ENCODE results near the gene CCNY.

The CCNY gene

GRCh38 chr10:35459449-35459847 lies 123.1 kb downstream of the CCNY start:
- TF ChIP-seq CTCF (IDR thresholded peaks at IDR 0.05; ENCODE audit: low read depth, low read length): no peak
- no peak for TF ChIP-seq EZH2phosphoT487 (IDR thresholded peaks at IDR 0.05; ENCODE audit: low read depth)
- no peak overlapping the region for H3K27ac ChIP-seq (ENCODE audit: low read length)
- peaks cover 17% of the 10 kb centered on the region; the same call in 1 of the 2 replicates for H4K20me1 ChIP-seq (ENCODE audit: insufficient read depth, low read length)
- H3K79me2 ChIP-seq (ENCODE audit: low read length): peaks cover 11% of the 10 kb centered on the region; the same call in 1 of the 2 replicates
- no peak overlapping the region for H3K4me2 ChIP-seq (ENCODE audit: low read length)
- H3K27me3 ChIP-seq (ENCODE audit: low read depth, low read length): no peaks in the 10 kb centered on the region
- H3K36me3 ChIP-seq (replicated peaks; ENCODE audit: low read depth, low read length): no peaks in the 10 kb centered on the region
- no peak overlapping the region for H2AFZ ChIP-seq (ENCODE audit: low read depth, low read length)
- no peak overlapping the region for H3K9ac ChIP-seq (ENCODE audit: low read length)
- no peaks in the 10 kb centered on the region for H3K9me3 ChIP-seq (ENCODE audit: insufficient read depth, low read length)
- no peak overlapping the region for H3K4me3 ChIP-seq (ENCODE audit: low read length)
- peaks cover 10% of the 10 kb centered on the region for H3K4me1 ChIP-seq (ENCODE audit: low read length)

- Histone ChIP-seq H3K79me2 (ENCODE audit: low read length) (peaks cover 6% of the 10 kb centered on the region; the same call in 1 of the 2 replicates), H3K27me3 (ENCODE audit: low read depth, low read length) (no peaks in the 10 kb centered on the region), H3K36me3 (replicated peaks; ENCODE audit: low read depth, low read length) (no peaks in the 10 kb centered on the region), H3K9me3 (ENCODE audit: insufficient read depth, low read length) (no peaks in the 10 kb centered on the region), H3K9ac (ENCODE audit: low read length) (no peak overlapping the region), H3K27ac (ENCODE audit: low read length) (no peak overlapping the region), H2AFZ (ENCODE audit: low read depth, low read length) (no peak overlapping the region), H3K4me1 (ENCODE audit: low read length) (peaks cover 10% of the 10 kb centered on the region), H3K4me2 (ENCODE audit: low read length) (no peak overlapping the region), H4K20me1 (ENCODE audit: insufficient read depth, low read length) (peaks cover 17% of the 10 kb centered on the region; the same call in 1 of the 2 replicates), H3K4me3 (ENCODE audit: low read length) (no peak overlapping the region)
- TF ChIP-seq EZH2phosphoT487 (IDR thresholded peaks at IDR 0.05; ENCODE audit: low read depth) (no peak), CTCF (IDR thresholded peaks at IDR 0.05; ENCODE audit: low read depth, low read length) (no peak)
These were observed 124.6 kb downstream of the CCNY start for GRCh38 chr10:35460852-35461460.

GRCh38 chr10:35462491-35462934 lies 126.2 kb downstream of the CCNY start:
- H3K27ac ChIP-seq (ENCODE audit: low read length): no peak overlapping the region
- no peak overlapping the region for H2AFZ ChIP-seq (ENCODE audit: low read depth, low read length)
- H3K4me1 ChIP-seq (ENCODE audit: low read length): peaks cover 10% of the 10 kb centered on the region
- peaks cover 17% of the 10 kb centered on the region for H4K20me1 ChIP-seq (ENCODE audit: insufficient read depth, low read length)
- no peaks in the 10 kb centered on the region for H3K9me3 ChIP-seq (ENCODE audit: insufficient read depth, low read length)
- peaks cover 6% of the 10 kb centered on the region; the same call in 1 of the 2 replicates for H3K79me2 ChIP-seq (ENCODE audit: low read length)
- H3K4me2 ChIP-seq (ENCODE audit: low read length): peak overlapping the region; percentile 40
- H3K27me3 ChIP-seq (ENCODE audit: low read depth, low read length): no peaks in the 10 kb centered on the region
- TF ChIP-seq EZH2phosphoT487 (IDR thresholded peaks at IDR 0.05; ENCODE audit: low read depth): no peak
- no peak for TF ChIP-seq CTCF (IDR thresholded peaks at IDR 0.05; ENCODE audit: low read depth, low read length)
- H3K4me3 ChIP-seq (ENCODE audit: low read length): no peak overlapping the region
- H3K36me3 ChIP-seq (replicated peaks; ENCODE audit: low read depth, low read length): no peaks in the 10 kb centered on the region
- H3K9ac ChIP-seq (ENCODE audit: low read length): no peak overlapping the region

- Histone ChIP-seq H3K9ac (ENCODE audit: low read length) (no peak overlapping the region), H4K20me1 (ENCODE audit: insufficient read depth, low read length) (peaks cover 21% of the 10 kb centered on the region), H3K79me2 (ENCODE audit: low read length) (peaks cover 6% of the 10 kb centered on the region), H3K4me3 (ENCODE audit: low read length) (no peak overlapping the region), H3K27ac (ENCODE audit: low read length) (no peak overlapping the region), H3K27me3 (ENCODE audit: low read depth, low read length) (no peaks in the 10 kb centered on the region), H3K4me2 (ENCODE audit: low read length) (no peak overlapping the region), H3K4me1 (ENCODE audit: low read length) (peaks cover 10% of the 10 kb centered on the region), H3K36me3 (replicated peaks; ENCODE audit: low read depth, low read length) (no peaks in the 10 kb centered on the region), H3K9me3 (ENCODE audit: insufficient read depth, low read length) (no peaks in the 10 kb centered on the region), H2AFZ (ENCODE audit: low read depth, low read length) (no peak overlapping the region)
- TF ChIP-seq EZH2phosphoT487 (IDR thresholded peaks at IDR 0.05; ENCODE audit: low read depth): no peak
- TF ChIP-seq CTCF (IDR thresholded peaks at IDR 0.05; ENCODE audit: low read depth, low read length): no peak
These were observed 127.0 kb downstream of the CCNY start for GRCh38 chr10:35463105-35463867.

Data from OCI-LY3 (cell line).